HCT116 (cell line): ENCODE data around the gene KIAA0930. TPM values are rescaled to one million over a fixed set of nuclear protein-coding genes. Genes with fewer than 3 reads are reported as not detected.

Experiments used
- ATAC-seq: fragments of 200-7000 bp; cut with Tn5 transposase; 2 replicates; pipeline ENCODE4 v1.9.1; 2020; ENCODE audit warnings: mild to moderate bottlenecking, moderate library complexity
- BruUV-seq: library from RNA; stranded (reverse); fragments of 400-500 nt; replicated peaks from 2 replicates; lab custom pipeline; 2021; lab: Mats Ljungman, UMichigan
- CTCF ChIA-PET: fragments of 300-600 bp; sonication (Branson Sonifier 250); formaldehyde crosslinking; loops from one replicate; lab custom pipeline; 2021; ENCODE audit warnings: antibody characterized with exemption; lab: Charles Lee
- POLR2A ChIA-PET: fragments of 300-600, 350-600 bp; sonication (Branson Sonifier 250); formaldehyde crosslinking; loops from one replicate; lab custom pipeline; 2021; ENCODE audit warnings: antibody characterized with exemption; lab: Charles Lee
- RAD21 ChIA-PET, 2 experiments: fragments of 300-600 bp; sonication (Branson Sonifier 250); formaldehyde crosslinking; loops; one replicate each; lab custom pipeline; 2023; ENCODE audit warnings: low total read pairs in 2 of 2; ENCODE audit not compliant: uncharacterized antibody in 2 of 2, unreplicated experiment in 2 of 2, low non-redundant PET in 1 of 2; lab: Charles Lee
- DNase-seq: peaks from one replicate; pipeline ENCODE4 v3.0.0-alpha.2; 2010; ENCODE audit warnings: low read depth, low spot score
- H2AFZ ChIP-seq: fragments of 200-600 bp; shearing (Covaris generic), sonication (generic); 2 replicates; pipeline ENCODE4 v1.6.1; 2017; ENCODE audit warnings: low read depth, mixed run types, mixed read lengths, antibody characterized with exemption, low read length; ENCODE audit not compliant: poor library complexity, severe bottlenecking
- H3K27ac ChIP-seq: 2 replicates; pipeline ENCODE4 v1.5.1; 2012; ENCODE audit warnings: low read depth, low read length
- H3K27me3 ChIP-seq: fragments of 200-600 bp; sonication (generic); 2 replicates; pipeline ENCODE4 v1.6.1; 2016; ENCODE audit warnings: mixed run types, low read length, mixed read lengths; ENCODE audit not compliant: insufficient read depth
- H3K36me3 ChIP-seq, 2 experiments: fragments of 200-500 bp in 1 of 2; fragments of 200-600 bp in 1 of 2; sonication (Bioruptor generic) in 1 of 2; sonication (generic) in 1 of 2; 2 replicates each; pipeline versions ENCODE4 v1.5.1 to v1.6.1; 2014 to 2016; ENCODE audit warnings: low read length in 2 of 2, inconsistent platforms in 1 of 2, mixed read lengths in 1 of 2, mixed run types in 1 of 2; ENCODE audit not compliant: insufficient read depth in 2 of 2, control insufficient read depth in 1 of 2
- H3K4me1 ChIP-seq, 2 experiments: fragments of 200-600 bp in 1 of 2; sonication (generic) in 1 of 2; 2 replicates each; pipeline versions ENCODE4 v1.5.1 to v1.6.1; 2012 to 2017; ENCODE audit warnings: low read length in 2 of 2, inconsistent platforms in 1 of 2, mild to moderate bottlenecking in 1 of 2, mixed read lengths in 1 of 2, mixed run types in 1 of 2, moderate library complexity in 1 of 2; ENCODE audit not compliant: insufficient read depth in 2 of 2, control insufficient read depth in 1 of 2
- H3K4me2 ChIP-seq: fragments of 200-600 bp; sonication (generic); 2 replicates; pipeline ENCODE4 v1.6.1; 2017; ENCODE audit warnings: mixed run types, low read length, mixed read lengths
- H3K4me3 ChIP-seq, 2 experiments: fragments of 200-600 bp in 1 of 2; sonication (generic) in 1 of 2; replicated peaks in 1 of 2; 2 replicates each; pipeline ENCODE4 v1.5.1; 2011 to 2016; ENCODE audit warnings: low read length in 2 of 2, control low read depth in 1 of 2, low read depth in 1 of 2, mild to moderate bottlenecking in 1 of 2, mixed read lengths in 1 of 2, mixed run types in 1 of 2
- H3K79me2 ChIP-seq: fragments of 200-600 bp; sonication (generic); 2 replicates; pipeline ENCODE4 v1.6.1; 2017; ENCODE audit warnings: mild to moderate bottlenecking, mixed run types, low read length, moderate library complexity, mixed read lengths; ENCODE audit not compliant: insufficient read depth
- H3K9ac ChIP-seq: fragments of 200-600 bp; sonication (generic); 2 replicates; pipeline ENCODE4 v1.6.1; 2016; ENCODE audit warnings: low read length, mixed read lengths
- H3K9me2 ChIP-seq: fragments of 200-600 bp; sonication (generic), shearing (Covaris generic); 2 replicates; pipeline ENCODE4 v1.6.1; 2017; ENCODE audit warnings: mixed run types, mild to moderate bottlenecking, moderate library complexity; ENCODE audit not compliant: insufficient read depth
- H3K9me3 ChIP-seq, 2 experiments: fragments of 200-500 bp in 1 of 2; fragments of 200-600 bp in 1 of 2; sonication (Bioruptor generic) in 1 of 2; sonication (generic) in 1 of 2; 2 replicates each; pipeline ENCODE4 v1.6.1; 2014 to 2017; ENCODE audit warnings: low read length in 2 of 2, mixed read lengths in 2 of 2, inconsistent platforms in 1 of 2, low read depth in 1 of 2, mild to moderate bottlenecking in 1 of 2, mixed run types in 1 of 2, moderate library complexity in 1 of 2; ENCODE audit not compliant: control insufficient read depth in 1 of 2, insufficient read depth in 1 of 2
- H4K20me1 ChIP-seq: fragments of 200-600 bp; sonication (generic), shearing (Covaris generic); 2 replicates; pipeline ENCODE4 v1.6.1; 2017; ENCODE audit warnings: mixed run types, mild to moderate bottlenecking, moderate library complexity; ENCODE audit not compliant: insufficient read depth
- ATF3 ChIP-seq: IDR thresholded peaks from 2 replicates; pipeline ENCODE4 v1.6.1; 2012
- CTCF ChIP-seq, 3 experiments: fragments of 200-600 bp in 1 of 3; sonication (generic) in 1 of 3; IDR thresholded peaks in 2 of 3; conservative IDR thresholded peaks in 1 of 3; 2 replicates each; pipeline ENCODE4 v1.5.1; 2012 to 2017; ENCODE audit warnings: low read depth in 2 of 3, low read length in 2 of 3, antibody characterized with exemption in 1 of 3, borderline replicate concordance in 1 of 3, control low read depth in 1 of 3, mild to moderate bottlenecking in 1 of 3, mixed read lengths in 1 of 3, mixed run types in 1 of 3, moderate library complexity in 1 of 3; ENCODE audit not compliant: insufficient read depth in 1 of 3
- ELF1 ChIP-seq: IDR thresholded peaks from 2 replicates; pipeline ENCODE4 v1.6.1; 2012; ENCODE audit warnings: low read depth, borderline replicate concordance
- EZH2 ChIP-seq: fragments of 200-600 bp; sonication (generic); IDR thresholded peaks from 2 replicates; pipeline ENCODE4 v1.6.1; 2017; ENCODE audit warnings: antibody characterized with exemption, mixed run types
- POLR2AphosphoS5 ChIP-seq: IDR thresholded peaks from 2 replicates; pipeline ENCODE4 v1.6.1; 2011; ENCODE audit warnings: mild to moderate bottlenecking, low read depth, low read length, moderate library complexity
- SRF ChIP-seq: IDR thresholded peaks from 2 replicates; pipeline ENCODE4 v1.6.1; 2012; ENCODE audit warnings: low read depth
- TCF7L2 ChIP-seq: IDR thresholded peaks from 2 replicates; pipeline ENCODE4 v1.7.0; 2011; ENCODE audit warnings: borderline replicate concordance, inconsistent platforms; ENCODE audit not compliant: insufficient read depth, insufficient read length; ENCODE audit errors: extremely low read depth
- ZNF274 ChIP-seq: fragments of 200-500 bp; sonication (Bioruptor generic); IDR thresholded peaks from 2 replicates; pipeline ENCODE4 v1.6.1; 2014; ENCODE audit warnings: mild to moderate bottlenecking, low read depth, low read length, inconsistent platforms
- intact Hi-C: fragments of 100-400 bp; cut with micrococcal nuclease; formaldehyde crosslinking; loops from 2 replicates; pipeline ENCODE4 v1.10.0; 2022
- total RNA-seq: library from RNA; stranded (reverse); gene quantifications from one replicate; pipeline ENCODE4 v1.2.1, GENCODE V29; 2021; ENCODE audit not compliant: unreplicated experiment

The KIAA0930 gene
- total RNA-seq, 1 experiment from 2014 or later, result 60.9 TPM

- peaks cover 8 to 22% of the 10 kb centered on the region in 2 experiments; a peak in 3 of 4 replicates for H3K4me1 ChIP-seq
- no peaks in the 10 kb centered on the region for H3K9me2 ChIP-seq
- ATAC-seq, result no peak
- RAD21 ChIA-PET, result no interaction called here
- TF ChIP-seq CTCF (IDR thresholded peaks at IDR 0.05 in 2 of 3, conservative IDR thresholded peaks at IDR 0.05 in 1 of 3; ENCODE audit: borderline replicate concordance in 1 of 3, insufficient read depth in 1 of 3, low read depth in 2 of 3, low read length in 2 of 3) (no peak), EZH2 (no peak), ATF3 (no peak), ZNF274 (no peak), POLR2AphosphoS5 (no peak), SRF (no peak), ELF1 (no peak), TCF7L2 (no peak)
- no peak overlapping the region for H3K4me2 ChIP-seq
- no TSS peak for BruUV-seq
- H3K36me3 ChIP-seq, result no peaks in the 10 kb centered on the region
- H3K9me3 ChIP-seq, result no peaks in the 10 kb centered on the region
- POLR2A ChIA-PET, result no interaction called here
- no peak overlapping the region for H3K4me3 ChIP-seq
- H3K79me2 ChIP-seq, result no peaks in the 10 kb centered on the region
- H4K20me1 ChIP-seq, result no peaks in the 10 kb centered on the region
- H3K27ac ChIP-seq, result no peak overlapping the region
- H2AFZ ChIP-seq, result no peak overlapping the region
- intact Hi-C loops, result no loop called here
- CTCF ChIA-PET, result interaction anchor here (1.4 kb wide), 1 partner anchor 12 kb away, joined by 5 read pairs; no protein-coding TSS in a partner anchor
- H3K9ac ChIP-seq, result no peak overlapping the region
- H3K27me3 ChIP-seq, result no peaks in the 10 kb centered on the region
- DNase-seq, result no peak
These were observed 21.7 kb upstream of the KIAA0930 start for GRCh38 chr22:45262195-45262930.
